ENCODE measurements around the gene STK32B. TPM values are rescaled to one million over a fixed set of nuclear protein-coding genes. Genes with fewer than 3 reads are reported as not detected.

Gene STK32B
- total and polyA plus RNA-seq, 9 of the 15 experiments (the other 6 are each of a cell fraction or from before 2014, with no cell fraction given), result 0.03 to 0.20 (median 0.07) TPM; not detected in 2

- TF ChIP-seq DEAF1 (CRISPR knock-in tag; IDR thresholded peaks at IDR 0.05) (0 out of 2 replicates have a peak, but pooled peaks have one; percentile 9), ARID2 (IDR thresholded peaks at IDR 0.05) (0 out of 2 replicates have a peak, but pooled peaks have one; percentile 37), CTBP1 (IDR thresholded peaks at IDR 0.05; ENCODE audit: borderline replicate concordance) (peak; percentile 24; the same call in 1 of the 2 replicates), RAD21 (CRISPR knock-in tag; conservative IDR thresholded peaks at IDR 0.05 in 1 of 2, IDR thresholded peaks at IDR 0.05 in 1 of 2) (peak; percentile 64 to 75), TRIM28 (IDR thresholded peaks at IDR 0.05) (no peak), HCFC1 (IDR thresholded peaks at IDR 0.05; ENCODE audit: low read depth, low read length) (no peak), CTCF (IDR thresholded peaks at IDR 0.05 in 2 of 3, conservative IDR thresholded peaks at IDR 0.05 in 1 of 3; ENCODE audit: insufficient read depth in 2 of 3, low read depth in 1 of 3, low read length in 3 of 3) (peak; percentile 69 to 74 (median 70)), ZC3H4 (CRISPR knock-in tag; IDR thresholded peaks at IDR 0.05; ENCODE audit: borderline replicate concordance) (no peak)
Measured at GRCh38 chr4:5050520-5051277, 581 bp upstream of the STK32B start (continued).
